DND-41 (cell line): Measurements from ENCODE around the gene IQGAP3.

Source experiments
- ATAC-seq: fragments of 200-7000 bp; cut with Tn5 transposase; 3 replicates; pipeline ENCODE4 v1.9.1; 2021; ENCODE audit warnings: low read depth; ENCODE audit not compliant: insufficient read depth
- DNase-seq: peaks from one replicate; pipeline ENCODE4 v3.0.0-alpha.2; 2020
- H2AFZ ChIP-seq: 2 replicates; pipeline ENCODE4 v1.6.0; 2012; ENCODE audit warnings: low read depth, low read length
- H3K27ac ChIP-seq: 2 replicates; pipeline ENCODE4 v1.5.1; 2012; ENCODE audit warnings: low read length, inconsistent platforms
- H3K27me3 ChIP-seq: fragments of 200-600 bp; sonication (generic); 2 replicates; pipeline ENCODE4 v1.6.0; 2012; ENCODE audit warnings: low read length, mild to moderate bottlenecking, inconsistent platforms; ENCODE audit not compliant: insufficient read depth, poor library complexity
- H3K36me3 ChIP-seq: 2 replicates; pipeline ENCODE4 v1.5.1; 2012; ENCODE audit warnings: low read length, inconsistent platforms; ENCODE audit not compliant: insufficient read depth
- H3K4me1 ChIP-seq: 2 replicates; pipeline ENCODE4 v1.5.1; 2012; ENCODE audit warnings: mild to moderate bottlenecking, low read length; ENCODE audit not compliant: insufficient read depth
- H3K4me2 ChIP-seq: 2 replicates; pipeline ENCODE4 v1.6.0; 2012; ENCODE audit warnings: mild to moderate bottlenecking, moderate library complexity, low read length, inconsistent platforms; ENCODE audit not compliant: insufficient read depth
- H3K4me3 ChIP-seq, 2 experiments: fragments of 200-600 bp in 1 of 2; shearing (Covaris generic) in 1 of 2; 2 replicates each; pipeline ENCODE4 v1.5.1; 2012 to 2016; ENCODE audit warnings: inconsistent platforms in 2 of 2, low read length in 2 of 2, mild to moderate bottlenecking in 2 of 2, low read depth in 1 of 2, moderate library complexity in 1 of 2
- H3K79me2 ChIP-seq: 2 replicates; pipeline ENCODE4 v1.6.0; 2012; ENCODE audit warnings: low read length, inconsistent platforms; ENCODE audit not compliant: insufficient read depth
- H3K9ac ChIP-seq: 2 replicates; pipeline ENCODE4 v1.6.0; 2012; ENCODE audit warnings: low read depth, mild to moderate bottlenecking, inconsistent platforms, low read length, moderate library complexity
- H3K9me3 ChIP-seq: 2 replicates; pipeline ENCODE4 v1.5.1; 2012; ENCODE audit warnings: low read length, moderate library complexity, mild to moderate bottlenecking, inconsistent platforms; ENCODE audit not compliant: insufficient read depth, severe bottlenecking
- H4K20me1 ChIP-seq: 2 replicates; pipeline ENCODE4 v1.6.0; 2012; ENCODE audit warnings: low read length; ENCODE audit not compliant: insufficient read depth
- EZH2 ChIP-seq: IDR thresholded peaks from 3 replicates; pipeline ENCODE4 v1.6.1; 2012; ENCODE audit warnings: borderline replicate concordance, low read depth, mild to moderate bottlenecking, moderate library complexity, low read length, inconsistent platforms; ENCODE audit not compliant: severe bottlenecking
- TF ChIP-seq, protein P1 (sequence below): IDR thresholded peaks from 2 replicates; pipeline ENCODE4 v1.5.1; 2012; ENCODE audit warnings: borderline replicate concordance, low read length, moderate library complexity, mild to moderate bottlenecking; ENCODE audit not compliant: poor library complexity, severe bottlenecking; ENCODE audit errors: extremely low read depth

The IQGAP3 gene

DNA sequence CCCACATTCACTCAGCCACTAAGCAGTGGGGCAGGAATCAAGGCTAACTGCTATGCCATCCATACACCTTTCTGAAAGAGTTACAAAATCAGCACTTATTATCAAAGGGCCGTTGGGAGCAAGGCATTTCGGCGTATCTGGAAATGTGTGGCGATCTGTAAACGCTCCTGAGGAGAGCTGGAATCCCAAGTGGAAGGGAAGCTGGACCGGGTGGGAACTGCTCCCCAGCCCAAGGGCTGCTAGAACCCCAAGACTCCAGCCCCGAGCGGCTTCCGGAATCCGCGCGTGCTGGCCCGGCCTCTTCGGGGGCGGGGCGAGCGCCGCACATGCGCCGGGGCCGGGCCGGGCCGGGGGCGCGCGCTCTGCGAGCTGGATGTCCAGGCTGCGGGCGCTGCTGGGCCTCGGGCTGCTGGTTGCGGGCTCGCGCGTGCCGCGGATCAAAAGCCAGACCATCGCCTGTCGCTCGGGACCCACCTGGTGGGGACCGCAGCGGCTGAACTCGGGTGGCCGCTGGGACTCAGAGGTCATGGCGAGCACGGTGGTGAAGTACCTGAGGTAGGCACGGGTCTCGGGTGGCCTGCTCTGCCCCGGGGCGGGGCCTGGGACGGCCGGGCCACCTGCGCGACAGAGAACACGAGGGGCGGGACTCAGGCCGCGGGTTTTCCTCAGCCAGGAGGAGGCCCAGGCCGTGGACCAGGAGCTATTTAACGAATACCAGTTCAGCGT, 19.2 kb upstream of the IQGAP3 start, which contains the start of gene NAXE:
Gene NAXE (plus strand): TSS at position 345 of the 726 bp plus-strand sequence. CDS start 29 bp downstream, at position 374.
- Histone ChIP-seq H3K27ac (peak within 1 kb of the TSS; percentile 96), H3K4me3 (peak within 1 kb of the TSS; percentile 68 to 77; a peak in 3 of 4 replicates), H3K79me2 (peaks cover 23% of the 10 kb centered on the region), H3K9ac (peak within 1 kb of the TSS; percentile 95), H3K36me3 (peaks cover 44% of the 10 kb centered on the region), H3K27me3 (no peaks in the 10 kb centered on the region), H3K4me1 (peaks cover 30% of the 10 kb centered on the region), H4K20me1 (peaks cover 8% of the 10 kb centered on the region; the same call in 1 of the 2 replicates), H3K4me2 (peak within 1 kb of the TSS; percentile 92), H2AFZ (peak within 1 kb of the TSS; percentile 97), H3K9me3 (no peaks in the 10 kb centered on the region)
- DNase-seq (peak; percentile 76), ATAC-seq (peak; percentile 87)
- no peak for TF ChIP-seq EZH2
- TF ChIP-seq, protein P1, sequence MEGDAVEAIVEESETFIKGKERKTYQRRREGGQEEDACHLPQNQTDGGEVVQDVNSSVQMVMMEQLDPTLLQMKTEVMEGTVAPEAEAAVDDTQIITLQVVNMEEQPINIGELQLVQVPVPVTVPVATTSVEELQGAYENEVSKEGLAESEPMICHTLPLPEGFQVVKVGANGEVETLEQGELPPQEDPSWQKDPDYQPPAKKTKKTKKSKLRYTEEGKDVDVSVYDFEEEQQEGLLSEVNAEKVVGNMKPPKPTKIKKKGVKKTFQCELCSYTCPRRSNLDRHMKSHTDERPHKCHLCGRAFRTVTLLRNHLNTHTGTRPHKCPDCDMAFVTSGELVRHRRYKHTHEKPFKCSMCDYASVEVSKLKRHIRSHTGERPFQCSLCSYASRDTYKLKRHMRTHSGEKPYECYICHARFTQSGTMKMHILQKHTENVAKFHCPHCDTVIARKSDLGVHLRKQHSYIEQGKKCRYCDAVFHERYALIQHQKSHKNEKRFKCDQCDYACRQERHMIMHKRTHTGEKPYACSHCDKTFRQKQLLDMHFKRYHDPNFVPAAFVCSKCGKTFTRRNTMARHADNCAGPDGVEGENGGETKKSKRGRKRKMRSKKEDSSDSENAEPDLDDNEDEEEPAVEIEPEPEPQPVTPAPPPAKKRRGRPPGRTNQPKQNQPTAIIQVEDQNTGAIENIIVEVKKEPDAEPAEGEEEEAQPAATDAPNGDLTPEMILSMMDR, result no peak

DNA sequence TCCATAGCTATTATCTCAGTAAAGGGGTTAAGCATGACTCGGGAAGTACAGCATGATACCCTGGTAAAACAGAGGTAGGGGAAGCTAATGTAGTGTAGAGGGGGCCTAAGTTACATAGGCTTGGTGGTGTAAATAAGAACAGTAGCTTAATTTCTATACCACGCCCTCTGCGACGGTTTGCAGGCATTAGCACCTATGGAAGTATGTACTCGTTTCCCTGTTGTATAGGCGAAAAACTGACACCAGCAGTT, 18.7 kb upstream of the IQGAP3 start:
- peak; percentile 34; the same call in 2 of the 3 replicates for ATAC-seq
- H3K27ac ChIP-seq, result peak overlapping the region; percentile 96

DNA sequence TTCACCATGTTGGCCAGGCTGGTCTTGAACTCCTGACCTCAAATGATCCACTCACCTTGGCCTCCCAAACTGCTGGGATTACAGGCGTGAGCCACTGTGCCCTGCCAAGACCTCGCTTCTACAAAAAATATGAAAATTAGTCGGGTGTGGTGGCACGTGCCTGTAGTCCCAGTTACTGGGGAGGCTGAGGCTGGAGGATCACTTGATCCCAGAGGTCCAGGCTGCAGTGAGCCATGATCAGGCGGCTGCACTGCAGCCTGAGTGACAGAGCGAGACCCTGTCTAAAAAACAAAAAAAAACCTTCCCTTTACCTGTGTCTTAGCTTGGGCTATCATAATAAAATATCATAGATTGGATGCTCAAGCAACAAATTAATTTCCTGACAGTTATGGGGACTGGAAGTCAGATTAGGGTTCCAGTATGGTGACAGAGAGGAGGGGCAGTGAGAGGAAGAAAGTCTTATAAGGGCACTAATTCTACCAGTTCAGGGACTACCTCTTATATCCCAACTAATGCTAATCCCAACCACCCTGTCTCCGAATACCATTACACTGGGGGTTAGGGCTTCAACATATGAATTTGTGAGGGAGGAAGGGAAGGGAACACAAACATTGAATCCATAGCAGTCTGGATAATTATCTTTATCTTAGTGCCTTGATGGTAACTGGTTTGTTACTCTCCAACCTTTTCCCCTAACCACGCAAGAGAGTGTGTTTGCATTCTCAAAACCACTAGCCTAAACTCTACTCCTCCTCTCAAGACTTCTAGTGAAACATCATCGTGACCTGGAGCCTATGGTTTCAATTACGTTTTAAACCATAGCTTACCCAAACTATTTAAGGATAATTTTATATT, 18.2 kb upstream of the IQGAP3 start:
- H3K4me1 ChIP-seq, result peaks cover 30% of the 10 kb centered on the region
- DNase-seq (no peak), ATAC-seq (no peak)
- H3K27ac ChIP-seq, result peak overlapping the region; percentile 96
- peak overlapping the region; percentile 49 to 77; a peak in 3 of 4 replicates for H3K4me3 ChIP-seq
- H3K9ac ChIP-seq, result peak overlapping the region; percentile 95
- peaks cover 23% of the 10 kb centered on the region for H3K79me2 ChIP-seq
- TF ChIP-seq, protein P1, result no peak
- TF ChIP-seq EZH2, result no peak
- H3K27me3 ChIP-seq, result no peaks in the 10 kb centered on the region
- H3K4me2 ChIP-seq, result peak overlapping the region; percentile 92
- peak overlapping the region; percentile 97 for H2AFZ ChIP-seq
- H4K20me1 ChIP-seq, result peaks cover 5% of the 10 kb centered on the region; the same call in 1 of the 2 replicates
- H3K36me3 ChIP-seq, result peaks cover 44% of the 10 kb centered on the region
- no peaks in the 10 kb centered on the region for H3K9me3 ChIP-seq

More for the DNA sequence above, 18.7 kb upstream of the IQGAP3 start:
- Histone ChIP-seq H3K79me2 (peaks cover 23% of the 10 kb centered on the region), H3K4me2 (peak overlapping the region; percentile 92), H3K27me3 (no peaks in the 10 kb centered on the region), H2AFZ (peak overlapping the region; percentile 97), H3K36me3 (peaks cover 44% of the 10 kb centered on the region), H4K20me1 (peaks cover 5% of the 10 kb centered on the region; the same call in 1 of the 2 replicates), H3K9me3 (no peaks in the 10 kb centered on the region), H3K9ac (peak overlapping the region; percentile 95), H3K4me3 (peak overlapping the region; percentile 49 to 77; a peak in 3 of 4 replicates), H3K4me1 (peaks cover 30% of the 10 kb centered on the region)
- DNase-seq, result no peak
- no peak for TF ChIP-seq EZH2
- TF ChIP-seq, protein P1, result no peak
